IPS DF 4.7 (cell line): ENCODE data around the gene ARAP2.

Experiments
- DNase-seq: peaks from one replicate; pipeline ENCODE4 v3.0.0-alpha.2; 2013; ENCODE audit warnings: low spot score; ENCODE audit errors: extremely low read depth

Gene ARAP2, protein sequence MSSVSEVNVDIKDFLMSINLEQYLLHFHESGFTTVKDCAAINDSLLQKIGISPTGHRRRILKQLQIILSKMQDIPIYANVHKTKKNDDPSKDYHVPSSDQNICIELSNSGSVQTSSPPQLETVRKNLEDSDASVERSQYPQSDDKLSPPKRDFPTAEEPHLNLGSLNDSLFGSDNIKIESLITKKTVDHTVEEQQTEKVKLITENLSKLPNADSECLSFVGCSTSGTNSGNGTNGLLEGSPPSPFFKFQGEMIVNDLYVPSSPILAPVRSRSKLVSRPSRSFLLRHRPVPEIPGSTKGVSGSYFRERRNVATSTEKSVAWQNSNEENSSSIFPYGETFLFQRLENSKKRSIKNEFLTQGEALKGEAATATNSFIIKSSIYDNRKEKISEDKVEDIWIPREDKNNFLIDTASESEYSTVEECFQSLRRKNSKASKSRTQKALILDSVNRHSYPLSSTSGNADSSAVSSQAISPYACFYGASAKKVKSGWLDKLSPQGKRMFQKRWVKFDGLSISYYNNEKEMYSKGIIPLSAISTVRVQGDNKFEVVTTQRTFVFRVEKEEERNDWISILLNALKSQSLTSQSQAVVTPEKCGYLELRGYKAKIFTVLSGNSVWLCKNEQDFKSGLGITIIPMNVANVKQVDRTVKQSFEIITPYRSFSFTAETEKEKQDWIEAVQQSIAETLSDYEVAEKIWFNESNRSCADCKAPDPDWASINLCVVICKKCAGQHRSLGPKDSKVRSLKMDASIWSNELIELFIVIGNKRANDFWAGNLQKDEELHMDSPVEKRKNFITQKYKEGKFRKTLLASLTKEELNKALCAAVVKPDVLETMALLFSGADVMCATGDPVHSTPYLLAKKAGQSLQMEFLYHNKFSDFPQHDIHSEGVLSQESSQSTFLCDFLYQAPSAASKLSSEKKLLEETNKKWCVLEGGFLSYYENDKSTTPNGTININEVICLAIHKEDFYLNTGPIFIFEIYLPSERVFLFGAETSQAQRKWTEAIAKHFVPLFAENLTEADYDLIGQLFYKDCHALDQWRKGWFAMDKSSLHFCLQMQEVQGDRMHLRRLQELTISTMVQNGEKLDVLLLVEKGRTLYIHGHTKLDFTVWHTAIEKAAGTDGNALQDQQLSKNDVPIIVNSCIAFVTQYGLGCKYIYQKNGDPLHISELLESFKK (N-terminal part only)

DNA sequence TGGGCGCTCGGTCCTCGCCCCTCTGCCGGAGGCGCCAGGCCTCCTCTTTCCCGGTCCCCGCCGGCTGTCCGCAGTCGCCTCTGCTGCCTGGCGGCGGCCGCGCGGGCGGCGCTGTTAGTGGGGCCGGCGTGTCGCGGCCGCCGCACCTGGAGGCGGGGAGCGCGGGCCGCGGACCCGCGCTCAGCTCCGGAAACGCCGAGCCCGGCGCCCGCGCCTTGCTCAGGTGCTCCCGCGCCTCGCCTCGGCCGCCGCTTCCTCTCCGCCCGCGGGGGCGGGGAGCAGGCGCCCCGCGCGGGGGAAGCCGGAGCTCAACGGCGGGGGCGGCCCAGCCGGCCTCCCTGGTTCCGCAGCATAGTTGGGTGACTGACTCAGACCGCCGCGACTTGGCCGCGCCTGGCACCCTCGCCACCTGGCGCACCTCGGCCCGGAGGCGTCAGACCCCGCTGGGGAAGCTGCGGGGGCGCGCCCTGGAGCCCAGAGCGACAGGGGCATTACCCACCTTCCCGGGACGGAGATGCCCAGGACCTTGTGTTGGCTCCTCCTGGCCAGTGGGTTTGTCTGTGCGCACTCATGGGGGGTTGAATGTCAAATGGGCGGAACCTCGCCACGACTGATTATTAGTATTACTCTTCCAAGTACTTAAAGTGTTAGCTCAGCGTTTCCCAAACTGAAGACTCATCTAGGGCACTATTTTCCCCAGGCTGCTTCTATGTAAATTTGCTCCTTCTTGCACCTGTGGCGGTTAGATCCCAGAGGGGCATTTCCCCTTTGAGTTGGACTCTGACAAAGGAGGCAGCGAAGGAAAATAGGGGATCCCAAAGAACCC is at the start of gene ARAP2:
Gene ARAP2, minus strand, starts transcription at position 258 of the 826 bp plus-strand sequence. CDS start 15,028 bp downstream, outside the sequence.
- DNase-seq, result no peak

DNA sequence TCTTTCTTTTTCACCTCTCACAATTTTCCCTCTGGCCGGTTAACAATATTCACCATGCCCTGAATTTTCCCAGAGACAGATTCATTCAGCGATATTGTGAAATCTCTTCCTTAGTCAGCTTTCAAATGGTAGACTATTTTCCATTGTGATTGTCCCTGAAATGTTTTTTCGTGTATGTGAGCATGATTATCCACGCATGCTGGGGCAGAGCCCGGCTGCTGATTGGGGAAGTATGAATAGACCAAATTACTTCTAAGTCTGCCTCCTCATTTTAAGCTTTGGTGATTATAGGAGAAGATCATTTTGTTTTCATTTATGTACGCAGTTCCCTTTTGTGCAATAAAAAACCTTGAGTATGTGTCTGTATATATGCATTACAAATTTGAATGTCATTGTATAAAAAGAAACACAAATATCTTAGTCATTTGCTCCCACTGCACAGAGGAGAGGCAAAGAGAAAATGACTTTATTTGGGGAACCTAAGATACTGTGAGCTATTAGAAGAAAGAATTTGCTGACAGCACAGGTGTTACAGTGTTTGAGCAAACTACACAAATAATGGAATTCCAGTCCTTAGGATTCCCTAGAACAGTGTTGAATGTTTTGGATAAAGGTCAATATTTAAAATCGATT is 48.4 kb upstream of the ARAP2 start:
- DNase-seq, result no peak

DNA sequence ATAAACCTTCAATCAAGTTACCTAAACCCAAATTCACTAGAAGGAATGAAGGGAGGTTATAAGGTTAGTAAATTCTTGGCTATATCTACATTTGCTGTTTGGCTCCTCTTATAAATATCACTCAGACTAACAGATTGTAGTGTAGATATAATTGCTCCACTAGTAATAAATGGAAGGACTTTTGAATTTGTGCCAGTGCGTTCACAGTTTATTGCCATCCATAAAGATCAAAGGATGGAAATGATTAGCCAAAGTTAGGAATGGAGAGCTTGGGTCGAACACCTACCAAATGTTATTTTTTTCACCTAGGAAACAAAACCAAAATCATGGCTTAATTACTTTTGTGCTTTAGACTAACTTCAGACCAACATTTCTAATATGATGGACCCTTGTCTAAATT is 46.3 kb upstream of the ARAP2 start:
- DNase-seq, result no peak

DNA sequence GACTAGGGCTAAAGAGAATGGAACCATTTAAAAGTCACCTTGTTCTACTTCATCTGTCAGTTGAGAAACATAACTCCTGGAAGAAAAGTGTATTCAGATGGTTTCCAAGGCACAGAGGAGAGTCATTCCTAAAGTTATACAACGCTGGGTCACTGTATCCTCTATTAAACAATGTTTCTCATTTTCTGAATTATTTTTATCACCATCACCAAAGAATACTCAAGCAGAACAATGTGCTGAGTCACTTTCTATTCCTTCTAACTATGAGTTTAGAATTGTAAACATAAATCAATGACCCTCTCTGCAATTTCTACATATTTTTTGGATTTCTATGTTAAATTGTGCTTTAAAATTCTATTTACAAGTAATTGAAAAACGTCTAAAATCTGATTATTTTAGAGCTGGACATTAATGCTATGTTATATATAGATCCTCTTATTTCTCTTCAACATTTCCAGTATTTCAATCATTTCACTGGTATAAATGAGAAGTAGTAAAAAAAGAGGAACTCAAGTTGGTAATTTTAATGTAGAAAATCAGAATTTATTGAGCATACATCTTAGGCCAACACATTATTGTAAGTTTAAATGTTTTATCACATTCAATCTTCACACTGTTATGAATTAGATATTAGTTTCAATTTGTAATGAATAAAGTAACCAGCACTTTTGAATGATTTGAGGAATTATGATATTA is 44.6 kb upstream of the ARAP2 start:
- DNase-seq, result no peak

DNA sequence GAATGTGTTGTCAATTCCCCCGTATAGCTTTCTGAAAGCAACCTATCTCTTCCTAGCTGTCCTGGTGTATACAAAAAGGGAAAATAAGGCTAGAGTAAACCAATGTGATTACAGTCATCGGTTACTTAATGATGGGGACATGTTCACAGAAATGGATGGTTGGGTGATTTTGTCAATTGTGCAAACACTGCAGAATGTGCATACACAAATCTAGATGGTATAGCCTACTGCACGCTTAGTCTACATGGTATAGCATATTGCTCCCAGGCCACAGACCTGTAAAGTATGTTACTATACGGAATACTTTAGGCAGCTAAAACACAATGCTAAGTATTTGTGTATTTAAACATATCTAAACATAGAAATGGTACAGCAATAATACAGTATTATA is 42.2 kb upstream of the ARAP2 start:
- DNase-seq, result no peak

DNA sequence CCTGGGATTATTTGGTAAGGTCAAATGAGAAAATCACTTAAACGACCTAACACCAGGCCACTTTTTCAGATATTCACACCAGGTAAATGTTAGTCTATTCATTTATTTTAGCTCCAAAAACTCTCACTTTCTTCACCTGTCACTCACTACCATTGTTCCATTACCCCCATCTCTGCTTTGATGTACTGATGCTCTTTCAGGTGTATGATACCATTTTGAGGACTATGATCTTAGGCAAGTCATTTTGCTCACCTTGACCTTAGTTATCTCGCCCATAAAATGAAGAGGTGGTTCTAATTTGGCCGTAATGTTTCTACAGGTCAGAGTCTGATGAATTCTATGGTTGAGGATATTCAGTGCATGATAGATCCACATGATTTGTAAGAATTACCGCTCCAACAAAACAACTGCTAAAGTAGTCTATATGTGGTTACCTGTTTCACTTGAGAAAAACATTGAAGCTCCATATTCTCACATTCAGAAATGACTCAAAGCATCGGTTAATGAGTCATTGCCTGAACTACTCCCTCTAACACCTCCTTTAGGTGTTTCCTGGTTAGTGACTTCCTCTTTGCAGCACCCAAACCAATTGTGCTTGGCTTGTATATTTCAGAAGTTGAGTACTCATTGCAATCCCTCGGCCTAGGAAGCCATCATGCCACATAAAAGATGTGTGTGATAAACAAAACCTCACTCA is 41.6 kb upstream of the ARAP2 start:
- DNase-seq, result no peak

DNA sequence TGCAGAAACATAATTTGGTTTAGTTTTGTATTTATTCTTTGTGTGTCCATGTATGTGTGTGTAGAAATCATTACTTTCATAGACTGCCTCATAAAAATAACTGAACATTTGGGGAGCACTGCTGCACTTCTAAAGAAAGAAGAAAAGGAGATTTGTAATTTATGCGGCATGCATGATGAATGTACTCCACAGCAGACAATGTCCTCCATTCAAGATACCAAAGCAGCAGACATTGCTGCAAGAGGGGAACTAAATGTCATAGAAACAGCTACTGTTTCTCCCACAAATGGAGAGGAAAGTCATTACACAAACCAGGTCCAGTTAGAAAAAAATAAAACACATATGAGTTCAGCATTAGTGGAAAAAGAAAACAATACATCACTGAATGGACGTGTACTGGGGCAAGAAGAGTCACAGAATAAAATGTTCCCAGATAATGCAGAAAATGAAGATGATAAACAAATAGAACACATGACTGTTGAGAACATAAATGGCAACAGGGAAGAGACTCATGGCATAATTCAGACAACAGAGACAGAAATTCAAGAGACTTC is 39.7 kb upstream of the ARAP2 start:
- no peak for DNase-seq

DNA sequence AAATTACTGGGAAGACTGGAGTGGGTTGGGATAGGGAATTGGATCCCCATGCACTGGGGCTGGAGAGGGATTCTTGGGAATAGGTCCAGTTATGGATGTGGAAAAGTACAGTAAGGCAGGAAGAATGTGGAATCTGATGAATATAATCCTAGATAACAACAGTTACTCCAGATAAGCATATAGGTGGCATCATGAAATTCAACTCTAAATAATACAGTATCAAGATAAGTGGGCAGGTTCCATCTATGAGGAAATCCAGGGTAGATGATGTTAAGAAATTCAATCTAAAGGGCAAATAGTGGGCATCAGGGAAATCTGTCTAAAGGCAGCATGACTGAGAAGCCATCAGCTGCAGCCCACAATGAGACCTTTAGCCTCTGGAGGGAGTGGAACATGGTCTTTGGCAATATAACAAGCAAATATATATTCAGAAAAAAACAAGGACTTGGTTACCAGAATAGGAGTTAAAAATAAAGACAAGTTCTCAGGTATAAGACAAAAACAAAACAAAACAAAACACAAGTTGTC is 38.3 kb upstream of the ARAP2 start:
- no peak for DNase-seq

DNA sequence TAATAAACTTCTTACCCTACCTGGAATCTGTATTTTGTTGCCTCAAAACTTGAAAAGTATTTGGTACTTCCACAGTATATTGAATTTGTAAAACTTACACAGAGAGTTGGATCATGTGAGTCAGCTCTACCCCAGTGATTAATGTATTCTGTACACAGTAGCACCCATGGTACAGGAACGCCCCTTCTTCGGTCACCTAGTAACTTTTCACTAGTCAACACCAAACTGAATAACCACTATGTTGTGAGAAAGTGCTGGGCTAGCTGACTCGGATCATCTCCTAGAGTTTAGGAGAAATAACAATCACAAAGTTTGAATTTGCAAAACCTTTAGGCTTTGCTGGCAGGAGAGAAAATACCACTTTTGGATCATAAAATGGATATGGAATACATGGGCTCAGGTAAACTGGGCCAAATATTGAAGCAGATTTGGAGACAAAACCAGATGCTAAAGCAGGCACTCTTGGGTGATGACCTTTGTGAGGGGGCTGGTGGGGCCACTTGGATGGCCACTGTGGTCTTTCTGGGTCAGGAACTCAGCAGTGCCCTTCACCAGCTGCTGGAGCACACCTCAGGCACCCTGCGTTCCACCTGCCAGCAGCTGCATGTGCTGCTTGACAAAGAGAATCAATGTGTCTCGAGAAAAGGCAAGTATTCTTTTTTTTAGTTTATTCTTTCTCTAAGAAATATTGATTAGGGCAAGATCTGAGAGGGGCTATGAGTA is 37.2 kb upstream of the ARAP2 start, which contains the start of gene DTHD1:
Gene DTHD1, plus strand, starts transcription at position 233 of the 723 bp plus-strand sequence. Its CDS starts 143 bp downstream, at position 376.
- DNase-seq, result no peak

DNA sequence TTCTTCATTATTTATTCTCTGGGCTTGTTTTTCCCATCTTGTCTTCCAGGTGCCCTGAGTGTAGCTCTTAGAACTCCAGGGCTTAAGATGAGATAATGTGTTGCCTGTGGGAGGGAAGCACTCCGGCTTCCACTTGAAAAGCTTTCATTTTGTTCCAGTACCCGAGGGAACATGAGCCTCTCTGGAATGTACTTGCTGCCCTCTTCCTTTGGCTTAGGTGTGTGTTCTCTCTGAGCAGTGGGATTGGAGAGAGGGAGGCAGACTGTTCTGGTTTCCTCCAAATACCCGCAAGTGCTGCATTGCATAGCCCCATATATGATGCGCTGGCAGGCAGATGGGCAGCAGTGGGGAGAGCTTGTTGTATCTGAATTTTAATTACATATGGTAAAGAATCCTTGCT is 36.2 kb upstream of the ARAP2 start:
- no peak for DNase-seq

DNA sequence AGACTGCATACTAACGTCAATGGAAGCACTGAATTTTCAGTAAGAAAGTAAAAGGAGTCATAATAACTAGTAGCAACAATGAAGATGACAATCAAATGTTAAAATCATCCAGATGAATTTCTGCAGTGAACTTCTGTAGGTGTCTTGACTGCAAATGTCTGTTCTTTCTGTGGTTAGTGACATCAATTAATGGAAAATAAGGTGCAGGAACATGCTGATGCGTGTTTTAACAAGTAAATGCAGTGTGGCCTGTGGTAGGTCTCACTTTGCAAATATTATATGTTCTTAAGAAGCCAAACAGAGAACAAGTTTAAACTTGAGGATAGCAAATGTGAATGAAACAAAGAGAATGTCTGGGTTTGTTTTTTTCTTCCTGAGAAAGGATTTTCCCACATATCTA is 34.5 kb upstream of the ARAP2 start:
- DNase-seq, result no peak

DNA sequence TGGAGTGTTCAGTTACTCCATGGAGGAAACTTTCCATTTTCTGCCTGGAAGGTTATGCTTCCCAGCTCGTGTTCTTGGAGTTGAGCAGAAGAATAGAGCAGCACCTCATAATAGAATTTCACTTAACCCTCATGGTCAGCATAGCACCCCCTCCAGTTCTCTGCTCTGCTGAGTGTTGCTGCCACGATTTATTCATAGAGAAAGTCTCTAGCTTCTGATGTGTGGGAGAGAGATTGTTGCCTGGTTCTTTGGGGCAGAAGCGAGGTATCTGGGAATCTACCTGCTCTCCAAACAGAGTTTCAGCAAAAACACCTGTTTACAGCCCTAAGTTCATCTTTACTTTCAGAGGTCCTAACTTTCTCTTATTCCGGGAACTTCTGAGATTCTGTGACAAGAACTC is 33.2 kb upstream of the ARAP2 start:
- no peak for DNase-seq

DNA sequence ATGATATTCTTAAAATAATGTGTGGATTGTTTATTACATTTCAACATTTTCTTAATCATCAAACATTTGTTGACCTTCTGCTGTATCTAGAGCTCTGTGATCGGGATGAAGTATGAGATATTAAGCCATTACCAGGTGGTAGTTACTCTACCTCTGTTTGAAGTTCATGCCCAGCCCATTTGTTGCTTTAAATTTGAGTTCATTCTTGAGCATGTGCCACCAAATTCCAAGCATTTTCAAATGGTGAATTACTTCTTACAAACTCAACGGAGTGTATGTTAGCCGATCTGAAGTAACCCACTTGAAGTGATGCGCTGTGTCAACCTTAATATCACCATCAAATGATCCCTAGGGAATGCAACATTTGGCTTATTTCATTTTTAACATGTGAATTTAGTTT is 29.8 kb upstream of the ARAP2 start:
- no peak for DNase-seq

DNA sequence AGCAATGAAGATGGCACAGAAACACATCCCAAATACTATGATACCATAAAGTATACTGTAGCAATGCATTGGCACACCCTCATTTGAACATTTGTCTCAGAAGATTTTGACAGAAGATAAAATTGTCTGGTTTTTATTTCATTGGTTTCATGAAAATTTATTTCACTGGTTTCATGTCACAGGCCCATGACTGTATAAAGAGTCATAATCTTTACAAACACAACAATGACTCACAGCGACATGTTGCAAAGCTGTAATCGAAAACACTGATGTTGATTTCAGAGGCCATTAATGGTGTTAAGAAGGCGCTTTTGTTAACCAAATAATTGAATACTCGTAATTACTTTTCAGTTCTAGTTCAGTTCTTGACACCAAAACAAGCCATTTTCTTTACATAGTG is 29.0 kb upstream of the ARAP2 start:
- no peak for DNase-seq

DNA sequence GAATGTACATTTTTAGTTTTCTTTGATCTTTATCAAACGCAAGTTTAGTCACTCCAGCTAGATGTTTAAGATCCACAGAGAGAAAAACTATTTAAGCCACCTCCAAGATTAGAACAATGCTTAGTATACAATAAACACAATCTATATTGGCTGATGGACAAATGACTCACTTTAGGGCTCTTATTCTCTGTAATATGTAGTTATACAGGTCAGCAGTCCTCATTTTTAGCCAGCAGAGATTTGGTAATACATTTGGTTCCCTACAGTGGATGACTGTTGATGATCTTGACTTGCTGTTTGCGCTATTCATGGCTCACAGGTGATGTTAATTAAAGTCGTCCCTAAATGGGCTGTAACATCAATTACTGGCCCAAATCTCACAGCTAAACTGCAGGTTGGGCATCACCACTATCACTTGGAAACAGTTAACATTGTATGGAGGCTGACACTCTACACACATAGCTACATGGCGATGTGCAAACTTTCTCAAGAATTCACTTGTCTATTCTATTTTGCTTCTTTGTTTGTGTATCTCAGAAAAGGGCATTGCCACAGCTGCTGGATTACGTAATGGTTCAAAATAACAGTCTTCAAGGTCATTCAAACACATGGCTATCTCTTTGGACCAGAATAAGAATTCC is 25.3 kb upstream of the ARAP2 start:
- no peak for DNase-seq

DNA sequence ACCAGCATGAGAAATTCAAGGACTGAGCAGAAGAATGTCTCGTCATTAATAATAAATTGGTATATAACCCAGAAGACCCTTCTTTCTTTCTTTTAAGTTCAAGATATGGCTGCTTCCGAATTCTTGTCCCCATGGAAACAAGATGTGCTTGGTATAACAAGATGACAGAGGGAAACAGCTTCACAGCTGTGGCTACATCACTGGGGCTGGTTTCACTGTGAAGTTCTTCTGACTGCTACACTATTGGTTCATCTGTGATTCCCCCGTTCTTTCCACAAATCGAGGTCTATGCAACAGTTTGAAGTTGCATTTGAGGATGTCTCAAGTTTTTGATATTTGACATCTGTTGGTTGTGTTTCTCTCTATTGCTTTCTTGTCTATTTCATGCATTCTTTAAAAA is 24.8 kb upstream of the ARAP2 start:
- DNase-seq, result no peak

DNA sequence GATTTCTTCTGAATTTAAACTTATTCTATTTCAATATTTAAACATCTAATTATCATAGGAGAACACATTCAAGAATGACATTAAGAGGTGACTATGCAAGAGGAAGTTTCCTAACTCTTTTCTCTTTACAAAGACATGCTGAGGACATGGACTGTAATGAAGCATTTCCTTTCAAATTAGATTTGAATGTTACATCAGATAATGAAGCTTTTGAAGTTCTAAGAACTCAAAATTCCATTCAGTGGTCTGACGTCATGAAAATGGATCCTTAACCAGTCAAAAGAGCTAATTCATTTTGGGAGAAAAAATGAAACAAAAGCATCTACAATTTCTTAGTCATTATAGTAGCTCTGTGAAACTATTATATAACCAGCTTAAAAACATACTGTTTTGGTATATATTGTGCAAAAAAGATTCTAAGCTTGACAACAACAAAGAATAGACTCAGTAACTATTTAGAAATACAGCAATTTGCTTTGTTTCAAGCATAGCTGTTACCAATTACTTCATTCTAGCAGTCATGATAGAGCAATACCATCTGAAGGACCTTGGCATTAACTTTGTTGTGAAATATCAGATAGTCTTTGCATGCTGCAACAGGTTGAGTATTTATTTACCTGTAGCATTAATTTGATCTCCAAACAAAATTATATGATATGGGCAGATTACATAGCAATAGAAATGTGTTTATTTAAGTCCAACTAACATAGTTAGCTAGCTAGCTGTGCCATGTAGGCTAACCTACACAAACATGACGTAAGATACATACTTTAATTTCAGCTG is 23.4 kb upstream of the ARAP2 start:
- DNase-seq, result no peak
